ENCODE data around the gene UTP3.
"Not testable (repeated sequence)": the region's sequence is repeated elsewhere in the genome, so short reads cannot be mapped to it uniquely, and the experiment has no call there.

Gene UTP3

DNA sequence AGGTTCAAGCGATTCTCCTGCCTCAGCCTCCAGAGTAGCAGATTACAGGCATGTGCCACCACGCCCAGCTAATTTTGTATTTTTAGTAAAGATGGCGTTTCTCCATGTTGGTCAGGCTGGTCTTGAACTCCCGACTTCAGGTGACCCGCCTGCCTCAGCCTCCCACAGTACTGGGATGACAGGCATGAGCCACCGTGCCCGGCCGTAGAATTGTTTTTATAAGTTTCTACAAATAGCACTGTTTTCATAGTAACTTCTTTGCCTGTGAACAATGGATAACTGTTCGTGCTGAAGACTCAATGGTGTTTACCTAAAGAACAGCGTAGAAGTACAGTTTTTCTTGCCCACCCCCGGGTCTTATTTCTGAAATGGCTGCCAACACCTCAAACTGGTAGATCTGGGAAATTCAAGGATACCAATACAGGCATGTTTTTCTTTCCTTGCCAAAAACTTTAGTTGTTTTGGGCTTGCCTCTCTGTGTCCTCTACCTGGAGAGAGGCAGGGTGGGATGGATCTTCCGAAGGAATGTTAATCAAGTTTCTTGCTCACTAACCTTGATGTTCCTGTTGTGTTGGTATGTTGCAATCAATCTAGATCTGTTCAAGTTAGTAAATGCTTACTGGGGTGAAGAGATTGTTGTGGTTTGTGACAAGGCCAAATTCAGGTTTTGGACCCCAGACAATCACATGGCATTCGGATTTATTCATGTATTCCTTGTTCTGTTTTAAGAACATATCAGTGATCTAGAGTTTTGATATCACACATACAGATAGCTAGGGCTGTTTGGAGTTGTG lies 30.7 kb downstream of the UTP3 start:
- Histone ChIP-seq H3K4me3 (no peak overlapping the region), H3K27ac (no peak overlapping the region)
- no peak for DNase-seq (ENCODE audit: low spot score)
- TF ChIP-seq, protein P1, sequence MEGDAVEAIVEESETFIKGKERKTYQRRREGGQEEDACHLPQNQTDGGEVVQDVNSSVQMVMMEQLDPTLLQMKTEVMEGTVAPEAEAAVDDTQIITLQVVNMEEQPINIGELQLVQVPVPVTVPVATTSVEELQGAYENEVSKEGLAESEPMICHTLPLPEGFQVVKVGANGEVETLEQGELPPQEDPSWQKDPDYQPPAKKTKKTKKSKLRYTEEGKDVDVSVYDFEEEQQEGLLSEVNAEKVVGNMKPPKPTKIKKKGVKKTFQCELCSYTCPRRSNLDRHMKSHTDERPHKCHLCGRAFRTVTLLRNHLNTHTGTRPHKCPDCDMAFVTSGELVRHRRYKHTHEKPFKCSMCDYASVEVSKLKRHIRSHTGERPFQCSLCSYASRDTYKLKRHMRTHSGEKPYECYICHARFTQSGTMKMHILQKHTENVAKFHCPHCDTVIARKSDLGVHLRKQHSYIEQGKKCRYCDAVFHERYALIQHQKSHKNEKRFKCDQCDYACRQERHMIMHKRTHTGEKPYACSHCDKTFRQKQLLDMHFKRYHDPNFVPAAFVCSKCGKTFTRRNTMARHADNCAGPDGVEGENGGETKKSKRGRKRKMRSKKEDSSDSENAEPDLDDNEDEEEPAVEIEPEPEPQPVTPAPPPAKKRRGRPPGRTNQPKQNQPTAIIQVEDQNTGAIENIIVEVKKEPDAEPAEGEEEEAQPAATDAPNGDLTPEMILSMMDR (IDR thresholded peaks at IDR 0.05): no peak

DNA sequence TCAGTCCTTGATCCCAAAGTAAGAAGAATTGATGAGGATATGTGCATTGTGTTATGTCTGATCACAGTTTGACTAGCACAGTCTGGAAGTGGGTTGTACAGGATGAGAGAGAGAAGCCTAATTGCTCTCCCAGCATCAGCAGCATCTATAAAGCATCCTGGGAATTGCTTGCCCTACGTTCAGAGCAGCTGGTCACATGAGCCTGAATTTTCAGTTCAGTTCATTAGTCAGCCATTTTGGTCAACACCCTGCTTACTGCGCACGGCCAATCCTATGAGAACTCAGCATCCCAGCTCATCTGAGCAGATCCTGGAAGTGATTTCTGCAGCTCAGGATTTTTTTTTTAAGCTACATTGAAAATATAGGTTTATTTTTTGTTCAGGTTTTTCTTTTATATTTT lies 33.4 kb downstream of the UTP3 start, which contains the start of gene RUFY3:
TSS of gene RUFY3 (plus strand) at position 218 of the 400 bp plus-strand sequence. CDS start 610 bp downstream, outside the sequence.
- Histone ChIP-seq H3K4me3 (peak within 1 kb of the TSS; percentile 66), H3K27ac (peak within 1 kb of the TSS; percentile 3 to 49)
- no peak for DNase-seq (ENCODE audit: low spot score)
- TF ChIP-seq, protein P1 (IDR thresholded peaks at IDR 0.05): no peak

DNA sequence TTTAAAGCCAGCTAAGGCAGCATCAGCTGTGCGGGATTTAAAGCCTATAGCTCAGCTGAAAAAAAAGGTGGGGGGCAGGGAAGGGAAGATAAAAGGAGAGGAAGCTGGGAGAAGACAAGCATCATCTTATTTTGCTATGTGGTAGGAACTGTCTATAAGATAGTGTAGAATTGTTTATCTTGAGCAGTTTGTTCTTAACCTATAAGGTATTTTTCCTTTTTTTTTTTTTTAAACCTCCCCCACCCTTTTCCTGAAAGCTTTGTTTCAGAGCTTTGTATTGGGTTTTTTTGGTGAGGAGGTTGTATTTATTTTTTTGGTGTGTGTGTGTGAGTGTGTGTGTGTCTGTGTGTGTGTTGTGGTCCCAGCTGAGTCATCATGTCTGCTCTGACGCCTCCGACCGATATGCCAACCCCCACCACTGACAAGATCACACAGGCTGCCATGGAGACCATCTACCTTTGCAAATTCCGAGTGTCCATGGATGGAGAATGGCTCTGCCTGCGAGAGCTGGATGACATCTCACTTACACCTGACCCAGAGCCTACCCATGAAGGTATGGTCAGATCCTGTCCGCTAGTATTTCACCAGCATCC lies 34.0 kb downstream of the UTP3 start:
- H3K4me3 ChIP-seq: peak overlapping the region; percentile 66
- TF ChIP-seq, protein P1 (IDR thresholded peaks at IDR 0.05): no peak

DNA sequence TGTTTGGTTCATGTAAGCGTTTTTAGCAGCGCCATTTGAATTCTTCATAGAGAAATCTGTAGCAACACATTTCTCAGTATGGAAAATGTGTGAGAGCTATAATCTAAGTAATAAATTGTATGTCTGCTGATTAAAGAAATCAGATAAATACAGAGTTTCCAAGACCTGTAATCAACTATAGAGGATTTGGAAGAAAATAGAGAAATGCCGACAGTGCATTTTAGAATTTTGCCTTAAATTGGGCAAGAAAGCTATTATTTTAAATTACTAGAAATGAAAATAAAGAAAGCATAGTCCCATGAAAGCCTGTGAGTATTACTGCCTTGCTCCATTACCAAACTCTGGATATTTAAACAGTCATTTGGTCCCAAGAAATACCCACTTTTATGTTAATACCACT lies 36.1 kb downstream of the UTP3 start:
- no peak overlapping the region for H3K27ac ChIP-seq
- TF ChIP-seq, protein P1 (IDR thresholded peaks at IDR 0.05): no peak
- DNase-seq (ENCODE audit: low spot score): no peak
- H3K4me3 ChIP-seq: no peak overlapping the region

More for the DNA sequence above, 34.0 kb downstream of the UTP3 start:
- DNase-seq (ENCODE audit: low spot score): no peak
- H3K27ac ChIP-seq: peak overlapping the region; percentile 3 to 49

DNA sequence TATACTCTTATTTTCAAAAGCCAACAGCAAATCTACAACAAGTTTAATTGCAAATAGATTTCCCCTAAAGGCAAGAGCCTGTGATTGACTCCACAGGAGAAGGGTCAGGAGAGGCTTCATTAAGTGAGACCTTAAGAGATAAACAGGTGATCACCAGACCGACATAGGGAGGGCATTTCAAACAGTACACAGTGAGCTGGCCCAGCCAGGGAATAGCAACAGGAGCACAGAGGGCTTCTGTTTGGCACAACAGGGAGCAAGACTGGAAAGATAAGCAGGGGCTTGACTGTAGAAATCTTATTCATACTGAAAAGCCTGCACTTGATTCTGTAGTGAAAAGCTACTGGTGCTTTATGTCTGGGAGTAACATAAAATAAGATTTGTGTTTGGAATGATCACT lies 37.3 kb downstream of the UTP3 start:
- TF ChIP-seq, protein P1 (IDR thresholded peaks at IDR 0.05): no peak
- H3K27ac ChIP-seq: no peak overlapping the region
- no peak overlapping the region for H3K4me3 ChIP-seq
- DNase-seq (ENCODE audit: low spot score): no peak

DNA sequence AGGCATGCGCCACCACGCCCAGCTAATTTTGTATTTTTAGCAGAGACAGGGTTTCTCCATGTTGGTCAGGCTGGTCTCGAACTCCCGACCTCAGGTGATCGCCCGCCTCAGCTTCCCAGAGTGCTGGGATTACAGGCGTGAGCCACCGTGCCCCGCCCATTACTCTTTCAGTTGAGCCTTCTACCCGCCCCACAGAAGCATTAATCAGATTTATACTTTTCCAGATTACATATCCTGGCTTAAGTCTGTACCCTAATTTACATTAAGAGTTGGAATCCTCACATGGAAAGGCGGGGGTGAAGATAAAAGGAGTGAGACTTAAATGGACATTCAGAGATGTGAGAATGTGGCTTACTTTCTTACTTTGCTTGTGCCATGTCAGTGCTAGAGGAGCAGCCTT lies 38.2 kb downstream of the UTP3 start:
- not testable (repeated sequence) for DNase-seq (ENCODE audit: low spot score); H3K4me3 ChIP-seq; H3K27ac ChIP-seq

DNA sequence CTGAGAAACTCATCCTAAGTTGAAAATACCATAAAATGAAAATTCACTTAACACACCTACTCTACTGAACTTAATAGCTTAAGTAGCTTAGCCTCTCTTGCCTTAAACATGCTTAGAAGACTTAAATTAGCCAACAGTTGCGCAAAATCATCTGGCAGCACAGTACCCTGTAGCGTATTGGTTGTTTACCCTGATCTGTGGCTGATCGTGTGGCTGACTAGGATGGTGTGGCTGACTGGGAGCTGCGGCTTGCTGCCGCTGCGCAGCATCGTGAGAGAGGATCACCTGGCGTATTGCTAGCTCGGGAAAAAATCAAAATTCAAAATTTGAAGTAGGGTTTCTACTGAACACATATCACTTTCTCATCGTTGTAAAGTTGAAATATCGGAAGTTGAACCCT lies 39.8 kb downstream of the UTP3 start:
- TF ChIP-seq, protein P1 (IDR thresholded peaks at IDR 0.05): no peak
- Histone ChIP-seq H3K4me3 (no peak overlapping the region), H3K27ac (no peak overlapping the region)
- no peak for DNase-seq (ENCODE audit: low spot score)

DNA sequence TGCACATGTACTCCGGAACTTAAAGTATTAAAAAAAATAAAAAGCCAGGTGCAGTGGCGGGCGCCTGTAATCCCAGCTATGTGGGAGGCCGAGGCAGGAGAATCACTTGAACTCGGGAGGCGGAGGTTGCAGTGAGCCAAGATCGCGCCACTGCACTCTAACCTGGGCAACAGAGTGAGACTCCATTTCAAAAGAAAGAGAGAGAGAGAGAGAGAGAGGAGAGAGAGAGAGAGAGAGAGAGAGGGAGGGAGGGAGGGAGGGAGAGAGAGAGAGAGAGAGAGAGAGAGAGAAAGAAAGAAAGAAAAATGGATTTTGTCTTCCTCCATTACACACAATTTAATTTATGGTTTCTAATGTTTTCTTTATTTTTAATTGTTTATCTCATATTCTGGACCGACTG lies 44.5 kb downstream of the UTP3 start:
- H3K27ac ChIP-seq; DNase-seq (ENCODE audit: low spot score); H3K4me3 ChIP-seq: not testable (repeated sequence)

All from coronary artery (tissue), 2 donors.